ENCODE measurements around the gene NKX2-3. TPM values are rescaled to one million over a fixed set of nuclear protein-coding genes. Genes with fewer than 3 reads are reported as not detected.

The NKX2-3 gene
- total RNA-seq, 1 donor from 2014 or later, result not detected

GRCh38 chr10:99520040-99520846 lies 12.5 kb upstream of the NKX2-3 start:
- DNase-seq, result no peak
- Histone ChIP-seq H3K4me3 (no peak overlapping the region), H3K36me3 (no peaks in the 10 kb centered on the region), H3K27me3 (ENCODE audit: low read depth) (peaks cover 100% of the 10 kb centered on the region), H3K4me1 (peaks cover 32% of the 10 kb centered on the region), H3K9me3 (replicated peaks) (no peaks in the 10 kb centered on the region), H3K27ac (replicated peaks) (no peak overlapping the region)
- TF ChIP-seq CTCF (IDR thresholded peaks at IDR 0.05; ENCODE audit: borderline replicate concordance), result no peak
- intact Hi-C loops (cut with micrococcal nuclease), result no loop called here

- H3K27ac ChIP-seq (replicated peaks), result no peak overlapping the region
- intact Hi-C loops (cut with micrococcal nuclease), result no loop called here
- H3K4me1 ChIP-seq, result peaks cover 32% of the 10 kb centered on the region
- peaks cover 100% of the 10 kb centered on the region for H3K27me3 ChIP-seq (ENCODE audit: low read depth)
- H3K4me3 ChIP-seq, result no peak overlapping the region
- TF ChIP-seq CTCF (IDR thresholded peaks at IDR 0.05; ENCODE audit: borderline replicate concordance), result no peak
- no peaks in the 10 kb centered on the region for H3K9me3 ChIP-seq (replicated peaks)
- H3K36me3 ChIP-seq, result no peaks in the 10 kb centered on the region
- DNase-seq, result no peak
These were observed 11.6 kb upstream of the NKX2-3 start for GRCh38 chr10:99520847-99521764.

GRCh38 chr10:99521765-99522469 lies 10.8 kb upstream of the NKX2-3 start:
- no peak overlapping the region for H3K4me3 ChIP-seq
- no peak overlapping the region for H3K27ac ChIP-seq (replicated peaks)
- intact Hi-C loops (cut with micrococcal nuclease), result no loop called here
- H3K9me3 ChIP-seq (replicated peaks), result no peaks in the 10 kb centered on the region
- peaks cover 100% of the 10 kb centered on the region for H3K27me3 ChIP-seq (ENCODE audit: low read depth)
- H3K36me3 ChIP-seq, result no peaks in the 10 kb centered on the region
- H3K4me1 ChIP-seq, result peaks cover 32% of the 10 kb centered on the region
- TF ChIP-seq CTCF (IDR thresholded peaks at IDR 0.05; ENCODE audit: borderline replicate concordance), result no peak
- no peak for DNase-seq

GRCh38 chr10:99522470-99523250 lies 10.1 kb upstream of the NKX2-3 start:
- Histone ChIP-seq H3K27ac (replicated peaks) (no peak overlapping the region), H3K27me3 (ENCODE audit: low read depth) (peaks cover 100% of the 10 kb centered on the region), H3K9me3 (replicated peaks) (no peaks in the 10 kb centered on the region), H3K4me3 (no peak overlapping the region), H3K36me3 (no peaks in the 10 kb centered on the region), H3K4me1 (peaks cover 35% of the 10 kb centered on the region)
- TF ChIP-seq CTCF (IDR thresholded peaks at IDR 0.05; ENCODE audit: borderline replicate concordance), result no peak
- DNase-seq, result no peak
- intact Hi-C loops (cut with micrococcal nuclease), result no loop called here
